HFF-Myc (cell line): ENCODE data around the gene GOLGA6C.
"Not testable (repeated sequence)": the region's sequence is repeated elsewhere in the genome, so short reads cannot be mapped to it uniquely, and the experiment has no call there.

Experiments used
- DNase-seq: peaks from one replicate; pipeline ENCODE4 v3.0.0-alpha.2; 2011; ENCODE audit warnings: low read depth; ENCODE audit errors: extremely low read depth
- H3K4me3 ChIP-seq: replicated peaks from 2 replicates; pipeline ENCODE4 v1.5.1; 2011; ENCODE audit warnings: low read depth, mild to moderate bottlenecking, control low read depth, low read length
- CTCF ChIP-seq: IDR thresholded peaks from 2 replicates; pipeline ENCODE4 v1.5.1; 2012; ENCODE audit warnings: mild to moderate bottlenecking, low read depth, low read length, control low read depth; ENCODE audit errors: missing control alignments

GOLGA6C gene

GRCh38 chr15:75249726-75250125 is 8.4 kb upstream of the GOLGA6C start:
- H3K4me3 ChIP-seq: no peak overlapping the region
- TF ChIP-seq CTCF: no peak
- no peak for DNase-seq

- not testable (repeated sequence) for H3K4me3 ChIP-seq, DNase-seq
Observed at GRCh38 chr15:75251343-75251742, 6.8 kb upstream of the GOLGA6C start.

GRCh38 chr15:75252285-75252684 is 5.8 kb upstream of the GOLGA6C start:
- H3K4me3 ChIP-seq, DNase-seq: not testable (repeated sequence)

- not testable (repeated sequence) for H3K4me3 ChIP-seq, DNase-seq
Observed at GRCh38 chr15:75258620-75259343, 648 bp downstream of the GOLGA6C start.

- not testable (repeated sequence) for H3K4me3 ChIP-seq, DNase-seq
Observed at GRCh38 chr15:75259873-75260272, 1.7 kb downstream of the GOLGA6C start.

GRCh38 chr15:75273751-75274359 is 15.7 kb downstream of the GOLGA6C start:
- not testable (repeated sequence) for DNase-seq

GRCh38 chr15:75274509-75275107 is 16.5 kb downstream of the GOLGA6C start:
- not testable (repeated sequence) for DNase-seq, H3K4me3 ChIP-seq
- TF ChIP-seq CTCF: peak; percentile 57

More at GRCh38 chr15:75273751-75274359, 15.7 kb downstream of the GOLGA6C start:
- H3K4me3 ChIP-seq: not testable (repeated sequence)

- H3K4me3 ChIP-seq, DNase-seq: not testable (repeated sequence)
Observed at GRCh38 chr15:75275617-75276016, 17.5 kb downstream of the GOLGA6C start.

- H3K4me3 ChIP-seq, DNase-seq: not testable (repeated sequence)
Observed at GRCh38 chr15:75278497-75278896, 20.4 kb downstream of the GOLGA6C start.

- DNase-seq, H3K4me3 ChIP-seq: not testable (repeated sequence)
Observed at GRCh38 chr15:75282572-75282971, 24.4 kb downstream of the GOLGA6C start, which contains the start of gene GOLGA6D. Gene GOLGA6D, plus strand, starts transcription at chr15:75282835. Its CDS starts 41 bp downstream, at chr15:75282876.

- H3K4me3 ChIP-seq, DNase-seq: not testable (repeated sequence)
Observed at GRCh38 chr15:75284152-75284551, 26.0 kb downstream of the GOLGA6C start.

- DNase-seq, H3K4me3 ChIP-seq: not testable (repeated sequence)
Observed at GRCh38 chr15:75293660-75294059, 35.5 kb downstream of the GOLGA6C start.

GRCh38 chr15:75298541-75299310 is 40.6 kb downstream of the GOLGA6C start:
- H3K4me3 ChIP-seq, DNase-seq: not testable (repeated sequence)
